Mesenteric fat pad (tissue), 1 donor: ENCODE data around the gene SEMA4C. TPM values are rescaled to one million over a fixed set of nuclear protein-coding genes. Genes with fewer than 3 reads are reported as not detected.

Source experiments
- DNase-seq: peaks from one replicate; pipeline ENCODE4 v3.0.0-alpha.2; 2020; ENCODE audit warnings: low spot score
- total RNA-seq: library from RNA; stranded (reverse); fragmentation: NEBNext Ultra II Directional; extraction: Animal tissue kit (Norgen Biotek cat#: 25700); gene quantifications from one replicate; pipeline ENCODE4 v1.2.1, GENCODE V29; 2021
- donor health status: DM: yes; HTN: yes; CAD: no.

Gene SEMA4C
- total RNA-seq, 1 donor from 2014 or later = 25.9 TPM

- no peak for DNase-seq
Measured at GRCh38 chr2:96824079-96824870, 45.6 kb downstream of the SEMA4C start.

- DNase-seq = no peak
Measured at GRCh38 chr2:96823198-96823597, 46.7 kb downstream of the SEMA4C start.

GRCh38 chr2:96822786-96823185 is 47.1 kb downstream of the SEMA4C start:
- DNase-seq = no peak

- no peak for DNase-seq
Measured at GRCh38 chr2:96821113-96821675, 48.7 kb downstream of the SEMA4C start.

GRCh38 chr2:96819876-96820511 is 49.9 kb downstream of the SEMA4C start:
- DNase-seq = no peak

- DNase-seq = no peak
Measured at GRCh38 chr2:96819128-96819875, 50.6 kb downstream of the SEMA4C start.

- DNase-seq = no peak
Measured at GRCh38 chr2:96817882-96818281, 52.0 kb downstream of the SEMA4C start.

GRCh38 chr2:96816836-96817702 is 52.8 kb downstream of the SEMA4C start:
- no peak for DNase-seq

GRCh38 chr2:96816127-96816835 is 53.6 kb downstream of the SEMA4C start, which contains the start of gene CNNM3:
Gene CNNM3 (plus strand): TSS chr2:96816268. CDS start chr2:96816278, 10 bp downstream.
- peak; percentile 99 for DNase-seq

- DNase-seq = no peak
Measured at GRCh38 chr2:96815326-96816126, 54.4 kb downstream of the SEMA4C start.

- DNase-seq = no peak
Measured at GRCh38 chr2:96813656-96814055, 56.2 kb downstream of the SEMA4C start.

GRCh38 chr2:96811917-96812316 is 58.0 kb downstream of the SEMA4C start:
- no peak for DNase-seq

- no peak for DNase-seq
Measured at GRCh38 chr2:96810783-96811192, 59.1 kb downstream of the SEMA4C start.

- no peak for DNase-seq
Measured at GRCh38 chr2:96809951-96810782, 59.7 kb downstream of the SEMA4C start.
